ENCODE results near the gene SLC9A3. TPM values are rescaled to one million over a fixed set of nuclear protein-coding genes. Genes with fewer than 3 reads are reported as not detected.
"Not testable (repeated sequence)": the region's sequence is repeated elsewhere in the genome, so short reads cannot be mapped to it uniquely, and the experiment has no call there.

The SLC9A3 gene
- total RNA-seq, 2 experiments from 2014 or later = 2.1 to 2.4 TPM

GRCh38 chr5:566636-567309 is 42.5 kb upstream of the SLC9A3 start:
- Mint-ChIP-seq H3K4me1 (no peaks in the 10 kb centered on the region), H3K36me3 (ENCODE audit: low read depth) (no peaks in the 10 kb centered on the region), H3K27me3 (peaks cover 4% of the 10 kb centered on the region), H3K4me3 (no peak overlapping the region), H3K9me3 (ENCODE audit: low read depth) (no peaks in the 10 kb centered on the region), H3K27ac (no peak overlapping the region)
- ChIA-PET CTCF (interaction anchor here (0.6 kb wide), 1 partner anchor 52 kb away, joined by 3 read pairs; no protein-coding TSS in a partner anchor), POLR2A (no interaction called here)
- intact Hi-C loops (cut with DNase I, micrococcal nuclease) = no loop called here
- DNase-seq (no peak), ATAC-seq (no peak)

- H3K27me3 Mint-ChIP-seq = peaks cover 4% of the 10 kb centered on the region
- DNase-seq = no peak
- H3K4me3 Mint-ChIP-seq = no peak overlapping the region
- H3K36me3 Mint-ChIP-seq (ENCODE audit: low read depth) = no peaks in the 10 kb centered on the region
- CTCF ChIA-PET = interaction anchor here (0.6 kb wide), 1 partner anchor 53 kb away, joined by 3 read pairs; no protein-coding TSS in a partner anchor
- H3K4me1 Mint-ChIP-seq = no peaks in the 10 kb centered on the region
- ATAC-seq = no peak
- intact Hi-C loops (cut with DNase I, micrococcal nuclease) = no loop called here
- H3K27ac Mint-ChIP-seq = no peak overlapping the region
- H3K9me3 Mint-ChIP-seq (ENCODE audit: low read depth) = no peaks in the 10 kb centered on the region
- POLR2A ChIA-PET = no interaction called here
Measured at GRCh38 chr5:565782-566440, 41.7 kb upstream of the SLC9A3 start.

GRCh38 chr5:561408-561807 is 37.2 kb upstream of the SLC9A3 start:
- intact Hi-C loops (cut with DNase I, micrococcal nuclease) = no loop called here
- no peaks in the 10 kb centered on the region for H3K4me1 Mint-ChIP-seq
- ATAC-seq = no peak
- H3K36me3 Mint-ChIP-seq (ENCODE audit: low read depth) = no peaks in the 10 kb centered on the region
- ChIA-PET POLR2A (no interaction called here), CTCF (no interaction called here)
- no peak overlapping the region for H3K27ac Mint-ChIP-seq
- peaks cover 9% of the 10 kb centered on the region for H3K27me3 Mint-ChIP-seq
- no peak overlapping the region for H3K4me3 Mint-ChIP-seq
- DNase-seq = no peak
- H3K9me3 Mint-ChIP-seq (ENCODE audit: low read depth) = no peaks in the 10 kb centered on the region

- intact Hi-C loops (cut with DNase I, micrococcal nuclease) = no loop called here
- no peak overlapping the region for H3K4me3 Mint-ChIP-seq
- no peaks in the 10 kb centered on the region for H3K4me1 Mint-ChIP-seq
- H3K27me3 Mint-ChIP-seq = peaks cover 9% of the 10 kb centered on the region
- ATAC-seq = no peak
- H3K36me3 Mint-ChIP-seq (ENCODE audit: low read depth) = no peaks in the 10 kb centered on the region
- no peak for DNase-seq
- CTCF ChIA-PET = no interaction called here
- POLR2A ChIA-PET = no interaction called here
- no peaks in the 10 kb centered on the region for H3K9me3 Mint-ChIP-seq (ENCODE audit: low read depth)
- no peak overlapping the region for H3K27ac Mint-ChIP-seq
Measured at GRCh38 chr5:560792-561166, 36.5 kb upstream of the SLC9A3 start.

- intact Hi-C loops (cut with DNase I, micrococcal nuclease) = no loop called here
- no peaks in the 10 kb centered on the region for H3K9me3 Mint-ChIP-seq (ENCODE audit: low read depth)
- H3K36me3 Mint-ChIP-seq (ENCODE audit: low read depth) = no peaks in the 10 kb centered on the region
- H3K27me3 Mint-ChIP-seq = peaks cover 9% of the 10 kb centered on the region
- ChIA-PET CTCF (no interaction called here), POLR2A (no interaction called here)
- ATAC-seq = no peak
- DNase-seq = no peak
- H3K27ac Mint-ChIP-seq = no peak overlapping the region
- H3K4me3 Mint-ChIP-seq = no peak overlapping the region
- H3K4me1 Mint-ChIP-seq = no peaks in the 10 kb centered on the region
Measured at GRCh38 chr5:558871-559503, 34.7 kb upstream of the SLC9A3 start.

GRCh38 chr5:558326-558725 is 34.1 kb upstream of the SLC9A3 start:
- no peak for ATAC-seq
- no peak overlapping the region for H3K4me3 Mint-ChIP-seq
- H3K36me3 Mint-ChIP-seq (ENCODE audit: low read depth) = no peaks in the 10 kb centered on the region
- no peak for DNase-seq
- no peaks in the 10 kb centered on the region for H3K4me1 Mint-ChIP-seq
- intact Hi-C loops (cut with DNase I, micrococcal nuclease) = no loop called here
- H3K9me3 Mint-ChIP-seq (ENCODE audit: low read depth) = no peaks in the 10 kb centered on the region
- H3K27ac Mint-ChIP-seq = no peak overlapping the region
- CTCF ChIA-PET = no interaction called here
- POLR2A ChIA-PET = no interaction called here
- peaks cover 9% of the 10 kb centered on the region for H3K27me3 Mint-ChIP-seq

GRCh38 chr5:557917-558316 is 33.7 kb upstream of the SLC9A3 start:
- H3K9me3 Mint-ChIP-seq (ENCODE audit: low read depth); H3K36me3 Mint-ChIP-seq (ENCODE audit: low read depth); H3K4me1 Mint-ChIP-seq; H3K27ac Mint-ChIP-seq; DNase-seq; ATAC-seq; CTCF ChIA-PET; H3K4me3 Mint-ChIP-seq; intact Hi-C loops (cut with DNase I, micrococcal nuclease); POLR2A ChIA-PET; H3K27me3 Mint-ChIP-seq: not testable (repeated sequence)

- ChIA-PET CTCF (no interaction called here), POLR2A (interaction anchor here (0.7 kb wide), 1 partner anchor 467 kb away, joined by 3 read pairs; no protein-coding TSS in a partner anchor)
- Mint-ChIP-seq H3K36me3 (ENCODE audit: low read depth) (no peaks in the 10 kb centered on the region), H3K9me3 (ENCODE audit: low read depth) (no peaks in the 10 kb centered on the region), H3K4me3 (no peak overlapping the region), H3K27me3 (peaks cover 9% of the 10 kb centered on the region), H3K27ac (no peak overlapping the region), H3K4me1 (no peaks in the 10 kb centered on the region)
- intact Hi-C loops (cut with DNase I, micrococcal nuclease) = no loop called here
- ATAC-seq (no peak), DNase-seq (no peak)
Measured at GRCh38 chr5:556909-557441, 32.7 kb upstream of the SLC9A3 start.

GRCh38 chr5:555058-555623 is 30.9 kb upstream of the SLC9A3 start:
- ChIA-PET CTCF (no interaction called here), POLR2A (no interaction called here)
- no peaks in the 10 kb centered on the region for H3K36me3 Mint-ChIP-seq (ENCODE audit: low read depth)
- intact Hi-C loops (cut with DNase I, micrococcal nuclease) = no loop called here
- H3K27me3 Mint-ChIP-seq = peaks cover 11% of the 10 kb centered on the region
- H3K4me3 Mint-ChIP-seq = no peak overlapping the region
- H3K27ac Mint-ChIP-seq = no peak overlapping the region
- ATAC-seq (no peak), DNase-seq (peak; percentile 19)
- H3K4me1 Mint-ChIP-seq = no peaks in the 10 kb centered on the region
- no peaks in the 10 kb centered on the region for H3K9me3 Mint-ChIP-seq (ENCODE audit: low read depth)

- Mint-ChIP-seq H3K27ac (no peak overlapping the region), H3K27me3 (peaks cover 15% of the 10 kb centered on the region), H3K9me3 (ENCODE audit: low read depth) (no peaks in the 10 kb centered on the region), H3K4me3 (no peak overlapping the region), H3K36me3 (ENCODE audit: low read depth) (no peaks in the 10 kb centered on the region), H3K4me1 (no peaks in the 10 kb centered on the region)
- intact Hi-C loops (cut with DNase I, micrococcal nuclease) = no loop called here
- ChIA-PET CTCF (no interaction called here), POLR2A (no interaction called here)
- ATAC-seq (no peak), DNase-seq (peak; percentile 4)
Measured at GRCh38 chr5:554284-554988, 30.2 kb upstream of the SLC9A3 start.

- Mint-ChIP-seq H3K27ac (no peak overlapping the region), H3K27me3 (peaks cover 17% of the 10 kb centered on the region), H3K4me3 (no peak overlapping the region), H3K4me1 (no peaks in the 10 kb centered on the region), H3K9me3 (ENCODE audit: low read depth) (no peaks in the 10 kb centered on the region), H3K36me3 (ENCODE audit: low read depth) (no peaks in the 10 kb centered on the region)
- ATAC-seq = no peak
- intact Hi-C loops (cut with DNase I, micrococcal nuclease) = no loop called here
- ChIA-PET CTCF (no interaction called here), POLR2A (no interaction called here)
- DNase-seq = peak; percentile 7
Measured at GRCh38 chr5:553874-554273, 29.6 kb upstream of the SLC9A3 start.
